NCI-H446 treated with DMSO at 0.1 percent for 48 hours (cell line): ENCODE data around the gene SERPINA1.
"Not testable (repeated sequence)": the region's sequence is repeated elsewhere in the genome, so short reads cannot be mapped to it uniquely, and the experiment has no call there.

ENCODE experiments used
- DNase-seq: peaks from one replicate; lab custom pipeline; 2025; lab: John Stamatoyannopoulos, UW

The SERPINA1 gene

DNA sequence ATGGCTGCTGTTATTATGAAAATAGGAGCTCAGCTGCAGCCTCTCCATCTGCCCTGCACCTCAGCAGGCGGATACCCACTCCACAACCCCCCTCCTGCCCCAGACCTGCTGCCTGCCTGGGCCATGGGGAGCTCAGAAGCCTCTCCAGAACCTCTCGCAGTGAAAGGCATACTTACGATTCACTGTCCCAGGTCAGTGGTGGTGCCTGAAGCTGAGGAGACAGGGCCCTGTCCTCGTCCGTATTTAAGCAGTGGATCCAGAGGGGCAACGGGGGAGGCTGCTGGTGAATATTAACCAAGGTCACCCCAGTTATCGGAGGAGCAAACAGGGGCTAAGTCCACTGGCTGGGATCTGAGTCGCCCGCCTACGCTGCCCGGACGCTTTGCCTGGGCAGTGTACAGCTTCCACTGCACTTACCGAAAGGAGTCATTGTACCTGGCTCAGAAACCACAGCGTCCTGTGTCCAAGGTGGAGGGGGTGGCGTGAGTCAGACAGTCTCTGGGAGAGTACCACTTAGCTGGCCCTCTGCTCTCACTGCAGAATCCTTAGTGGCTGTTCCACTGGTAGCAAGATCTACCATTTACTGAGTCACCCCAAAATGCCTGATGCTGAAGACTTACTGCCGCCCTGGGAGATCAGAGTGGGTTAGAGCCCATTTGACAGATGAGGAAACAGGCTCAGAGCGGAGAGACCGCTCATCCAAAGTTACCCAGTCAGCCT lies at the start of gene SERPINA1:
TSS of gene SERPINA1 (minus strand) at position 219 of the 720 bp plus-strand sequence. CDS start 5,365 bp downstream, outside the sequence.
- DNase-seq, result no peak

DNA sequence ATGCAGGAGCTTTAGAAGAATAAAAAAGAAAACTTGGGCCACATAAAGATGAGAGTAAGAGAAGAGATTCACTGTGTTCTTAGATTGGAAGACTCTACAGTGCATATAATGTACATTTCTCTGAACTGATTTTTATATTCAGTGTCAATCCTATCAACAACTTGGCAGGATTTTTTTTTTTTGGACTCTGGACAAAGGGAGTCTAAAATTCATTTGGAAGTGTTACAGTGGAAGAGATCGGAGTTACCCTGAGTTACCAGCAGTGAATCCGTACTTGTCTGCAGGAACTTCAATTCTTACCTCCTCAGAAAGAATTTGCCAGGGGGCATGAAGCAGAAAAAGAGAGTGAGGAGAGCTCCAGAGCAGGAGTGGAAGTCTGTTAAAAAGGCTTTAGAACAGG lies 40.2 kb upstream of the SERPINA1 start:
- DNase-seq, result no peak

DNA sequence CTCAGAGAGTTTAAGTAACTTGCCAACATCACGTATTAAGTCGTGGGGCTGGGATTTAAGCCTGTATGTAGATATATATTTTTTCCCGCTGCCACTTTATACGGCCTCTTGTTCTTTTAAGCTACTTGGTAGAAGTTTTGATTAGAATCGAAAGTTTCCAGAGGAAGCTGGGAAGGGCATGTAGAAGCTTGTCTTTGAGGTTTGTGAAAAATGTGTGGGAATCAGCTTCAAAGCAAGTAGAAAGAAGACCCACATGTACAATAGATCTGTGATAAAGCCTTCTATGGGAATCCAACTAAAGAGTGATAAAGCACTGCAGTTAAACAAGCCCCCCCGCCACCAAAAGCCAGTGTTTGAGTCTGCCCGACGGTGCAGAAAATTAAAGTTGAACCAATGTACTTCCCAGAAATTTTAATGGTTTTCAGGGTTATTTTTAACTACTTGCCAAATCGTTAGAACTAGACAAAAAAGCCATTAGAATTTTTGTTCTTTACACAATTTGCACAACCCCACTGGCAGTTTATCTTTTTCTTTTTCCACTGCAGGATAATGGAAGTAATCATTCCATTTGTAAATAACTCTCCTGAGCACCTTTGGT lies 38.7 kb upstream of the SERPINA1 start:
- DNase-seq, result no peak

DNA sequence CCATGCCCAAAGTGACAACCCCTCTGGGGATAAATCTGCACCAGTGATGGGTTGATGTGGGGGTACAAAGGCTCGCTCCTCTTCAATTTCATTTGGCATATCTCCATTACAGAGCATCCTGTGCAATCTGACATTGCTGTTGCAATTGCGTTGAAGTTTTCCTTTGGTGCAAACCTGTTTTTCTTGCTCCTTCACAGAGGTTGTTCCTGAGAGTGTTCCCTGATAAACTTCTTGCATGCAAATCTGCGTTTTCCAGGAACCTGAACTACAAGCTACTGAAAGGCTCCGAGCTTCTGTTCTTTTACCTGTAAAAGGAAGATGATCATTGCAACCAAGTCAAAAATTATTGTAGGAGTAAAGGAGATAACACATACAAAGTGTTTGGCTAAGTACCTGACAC lies 38.1 kb upstream of the SERPINA1 start:
- no peak for DNase-seq

DNA sequence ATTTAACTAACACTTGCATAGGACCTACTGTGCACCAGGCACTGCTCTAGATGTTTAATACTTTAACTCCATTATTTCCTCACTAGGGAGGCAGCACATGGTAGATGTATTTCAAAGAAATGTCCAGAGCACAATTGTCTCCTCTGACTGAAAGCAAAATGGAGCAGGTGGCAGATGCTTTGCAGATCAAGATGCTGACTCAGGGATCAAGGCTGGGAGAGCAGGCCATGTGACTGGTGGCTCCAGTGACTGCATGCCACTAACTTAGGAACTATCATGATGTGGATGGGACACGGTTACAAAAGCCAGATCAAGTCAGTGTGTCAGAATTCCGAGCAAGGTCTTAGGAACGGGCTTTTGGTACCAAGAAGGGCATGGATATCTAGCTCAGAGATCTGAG lies 36.0 kb upstream of the SERPINA1 start:
- no peak for DNase-seq

DNA sequence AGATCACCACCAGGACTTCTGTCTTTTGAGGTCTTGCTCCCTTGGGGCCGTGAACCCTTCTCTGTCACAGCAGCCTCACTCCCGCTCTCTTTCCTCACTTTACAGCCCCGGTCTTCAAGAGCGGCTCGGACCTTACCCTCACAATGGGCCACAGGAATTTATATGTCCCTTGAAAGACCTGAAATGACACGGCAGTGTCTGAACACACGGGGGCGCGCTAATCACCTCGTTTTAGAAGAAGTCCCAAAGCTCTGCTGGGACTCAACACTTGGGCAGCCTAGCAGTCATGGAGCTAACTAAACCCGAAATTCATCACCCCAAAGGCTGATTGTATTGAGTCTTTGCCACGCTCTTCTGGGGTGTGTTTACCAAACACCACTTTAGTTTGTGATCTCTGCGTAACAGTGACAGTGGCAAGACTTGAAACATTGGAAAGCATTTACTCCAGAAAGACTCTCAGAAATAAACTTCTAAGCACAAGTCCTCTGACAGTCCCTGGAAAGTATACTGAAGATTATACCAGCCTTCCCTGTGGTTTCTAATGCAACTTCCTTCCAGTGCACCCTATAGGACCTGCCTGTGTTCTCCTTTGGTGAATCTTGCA lies 35.2 kb upstream of the SERPINA1 start:
- DNase-seq, result no peak

DNA sequence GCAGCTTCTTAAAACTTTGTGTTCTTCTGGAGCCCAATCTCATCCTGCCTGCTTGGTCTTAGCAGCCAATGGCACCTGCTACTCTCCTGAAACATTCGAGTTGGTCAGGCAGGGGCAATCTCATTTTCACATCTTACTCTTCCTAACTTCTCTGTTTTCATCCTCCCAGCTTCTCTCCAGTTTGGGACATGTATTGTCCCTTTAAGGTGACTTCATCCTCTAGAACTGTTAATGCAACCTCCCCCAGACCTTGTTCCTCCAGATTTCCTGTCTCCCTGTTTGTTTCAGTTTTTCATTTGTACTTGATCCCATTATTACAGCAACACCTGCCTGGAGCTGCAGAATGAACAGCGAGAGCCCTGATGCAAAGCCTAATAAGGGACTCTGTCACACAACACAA lies 32.9 kb upstream of the SERPINA1 start:
- DNase-seq, result no peak

DNA sequence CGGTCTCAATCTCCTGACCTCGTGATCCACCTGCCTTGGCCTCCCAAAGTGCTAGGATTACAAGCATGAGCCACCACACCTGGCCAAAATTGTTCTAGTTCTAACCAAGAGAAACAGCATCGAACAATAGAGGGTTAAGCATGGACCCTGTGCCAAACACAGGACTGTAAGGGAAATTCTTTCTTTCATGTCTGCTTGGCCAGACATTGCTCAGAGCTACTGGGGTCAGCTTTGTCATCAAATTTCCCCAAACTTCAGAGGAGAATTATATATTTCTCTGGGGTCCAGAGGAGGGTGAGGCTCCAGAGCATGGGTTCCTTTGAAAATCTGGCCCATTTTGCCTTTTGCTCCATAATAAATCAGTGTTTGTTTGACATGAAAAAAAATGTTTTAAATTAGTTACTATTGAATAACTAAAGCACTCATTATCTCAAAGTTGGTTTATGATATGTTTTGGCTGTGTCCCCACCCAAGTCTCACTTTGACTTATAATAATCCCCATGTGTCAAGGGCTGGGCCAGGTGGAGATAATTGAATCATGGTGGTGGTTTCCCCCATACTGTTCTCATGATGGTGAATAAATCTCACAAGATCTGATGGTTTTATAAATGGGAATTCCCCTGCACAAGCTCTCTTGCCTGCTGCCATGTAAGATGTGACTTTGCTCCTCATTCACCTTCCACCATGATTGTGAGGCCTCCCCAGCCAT lies 29.2 kb upstream of the SERPINA1 start:
- DNase-seq, result not testable (repeated sequence)

DNA sequence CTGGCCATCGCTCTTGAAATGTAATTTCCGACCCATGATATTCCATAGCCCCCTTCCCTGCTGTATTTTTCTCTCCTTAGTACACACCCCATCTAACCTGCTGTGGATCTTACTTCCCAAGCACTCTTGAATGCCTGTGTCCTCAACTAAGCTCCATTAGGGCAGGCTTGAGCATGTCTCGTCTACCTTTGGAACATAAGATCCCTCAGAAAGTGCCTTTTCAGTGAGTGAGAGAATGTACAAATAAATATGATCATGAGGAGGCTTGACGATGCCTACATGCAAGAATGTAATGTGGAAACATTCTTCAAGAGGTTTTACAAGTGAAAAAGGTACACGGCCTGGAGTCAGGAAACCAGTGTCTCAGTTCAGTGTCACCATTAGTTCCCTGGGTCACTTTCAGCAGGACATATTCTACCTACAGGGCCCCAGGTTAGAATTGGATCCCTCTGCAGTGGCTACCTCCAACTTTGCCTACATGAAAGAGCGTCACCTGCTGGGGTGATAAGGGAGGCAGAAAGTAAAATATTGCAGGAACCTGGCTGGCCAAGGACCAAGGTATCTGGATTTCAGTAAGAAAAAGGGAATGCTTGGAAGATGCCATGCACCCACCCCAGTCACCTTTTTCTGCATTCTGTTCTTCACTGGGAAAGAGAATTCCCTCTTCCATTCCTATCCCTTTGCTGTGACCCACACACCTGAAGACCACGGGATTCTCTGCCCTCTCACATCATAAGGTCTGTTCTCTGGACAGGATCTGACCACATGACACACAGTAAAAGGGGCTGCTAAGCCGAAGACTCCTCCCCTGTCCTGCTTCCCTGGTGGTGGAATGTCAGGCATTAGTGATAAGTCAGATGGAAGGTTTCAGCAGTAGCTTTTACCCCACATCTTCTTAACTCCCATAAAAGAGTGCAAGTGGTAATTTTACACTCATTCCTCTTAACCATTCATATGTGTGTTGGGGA lies 24.6 kb upstream of the SERPINA1 start:
- no peak for DNase-seq

DNA sequence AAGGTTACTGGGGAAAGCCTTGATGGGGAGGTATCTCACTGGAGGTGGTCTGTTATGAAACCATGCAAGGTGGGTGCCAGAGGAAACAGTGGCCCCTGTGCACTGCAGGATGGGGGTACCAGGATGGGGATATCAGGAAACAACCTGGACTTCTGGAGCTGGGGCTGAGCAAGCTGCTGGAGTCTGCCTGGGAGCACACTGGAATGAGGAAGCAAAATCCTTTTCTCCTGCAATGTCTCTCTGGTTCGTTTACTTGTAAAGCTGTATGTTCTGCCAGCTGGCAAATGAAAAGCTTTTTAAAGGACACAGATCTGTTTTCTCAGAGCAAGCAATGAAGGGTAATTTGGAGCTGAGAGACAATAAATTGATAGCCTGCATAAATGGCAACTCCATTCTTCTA lies 23.2 kb upstream of the SERPINA1 start:
- no peak for DNase-seq

DNA sequence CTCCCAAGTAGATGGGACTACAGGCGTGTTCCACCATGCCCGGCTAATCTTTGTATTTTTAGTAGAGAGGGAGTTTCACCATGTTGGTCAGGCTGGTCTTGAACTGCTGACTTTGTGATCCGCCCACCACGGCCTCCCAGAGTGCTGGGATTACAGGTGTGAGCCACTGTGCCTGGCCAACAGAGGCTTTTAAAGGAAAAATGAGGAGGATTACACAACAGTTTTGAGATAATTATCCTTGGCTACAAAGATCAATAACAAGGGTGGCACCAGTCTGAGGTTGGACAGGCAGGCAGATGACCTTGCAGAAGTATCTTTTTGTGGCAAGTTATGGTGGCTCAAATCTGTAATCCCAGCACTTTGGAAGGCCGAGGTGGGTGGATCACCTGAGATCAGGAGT lies 21.0 kb upstream of the SERPINA1 start:
- not testable (repeated sequence) for DNase-seq

DNA sequence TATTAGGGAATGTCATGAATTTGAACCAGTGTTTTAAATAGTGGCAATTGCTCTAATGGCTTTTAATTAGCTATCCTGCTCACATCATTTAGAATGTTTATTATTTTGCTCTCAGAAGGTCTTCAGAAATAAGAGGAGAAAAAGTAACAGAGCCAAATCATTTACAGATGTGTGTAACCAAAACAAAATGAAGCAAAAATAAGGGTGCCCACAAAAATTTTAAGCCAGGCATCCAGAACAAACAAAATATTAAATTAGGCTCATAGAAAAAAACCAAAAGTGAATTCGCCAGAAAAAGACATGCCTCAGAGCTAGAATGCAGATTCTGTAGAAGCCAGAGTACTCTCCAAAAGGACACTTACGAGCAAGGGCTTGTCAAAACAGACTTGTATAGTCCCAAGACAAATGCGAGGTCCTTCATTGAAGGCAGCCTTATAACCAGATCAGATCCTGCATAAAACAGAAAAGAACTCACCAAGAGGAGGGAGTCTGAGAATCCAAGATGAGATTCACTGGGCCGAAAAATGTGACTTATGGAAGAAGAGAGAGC lies 20.2 kb upstream of the SERPINA1 start:
- DNase-seq, result no peak

DNA sequence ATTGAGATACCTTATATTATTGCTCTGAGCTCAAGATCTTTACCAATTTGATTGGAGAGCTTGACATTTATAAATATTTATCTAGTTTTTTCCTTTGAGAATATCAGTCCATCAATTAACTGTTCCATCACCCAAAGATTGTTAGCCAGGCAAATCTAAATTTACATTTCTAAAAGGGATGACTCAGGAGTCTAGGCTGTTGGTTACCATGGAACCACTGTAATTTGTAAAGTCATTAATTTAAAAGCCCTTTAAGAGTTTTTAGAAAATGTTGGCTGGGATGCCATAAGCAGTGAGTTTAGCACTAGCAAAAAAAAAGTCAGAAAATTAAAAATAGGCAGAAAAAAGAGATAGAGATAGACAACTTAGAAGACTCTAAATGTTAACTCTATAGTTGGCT lies 19.5 kb upstream of the SERPINA1 start:
- DNase-seq, result no peak

DNA sequence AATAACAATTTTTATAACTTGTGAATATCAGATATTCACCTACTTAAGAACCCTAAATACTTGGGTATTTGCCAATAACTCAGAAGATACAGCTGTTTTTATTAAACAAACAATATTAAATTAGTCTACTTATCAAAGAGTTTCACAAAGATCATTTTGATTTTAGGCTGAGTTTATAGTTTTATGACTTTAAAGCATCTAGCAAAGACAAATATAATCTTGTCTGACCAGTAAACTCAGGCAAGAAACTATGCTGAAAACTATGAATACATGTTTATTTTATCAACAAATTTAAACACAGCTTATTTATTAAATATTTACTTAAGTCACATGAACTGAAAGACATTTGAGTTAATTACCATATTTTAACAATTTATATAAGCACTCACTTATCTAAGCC lies 18.5 kb upstream of the SERPINA1 start:
- no peak for DNase-seq

DNA sequence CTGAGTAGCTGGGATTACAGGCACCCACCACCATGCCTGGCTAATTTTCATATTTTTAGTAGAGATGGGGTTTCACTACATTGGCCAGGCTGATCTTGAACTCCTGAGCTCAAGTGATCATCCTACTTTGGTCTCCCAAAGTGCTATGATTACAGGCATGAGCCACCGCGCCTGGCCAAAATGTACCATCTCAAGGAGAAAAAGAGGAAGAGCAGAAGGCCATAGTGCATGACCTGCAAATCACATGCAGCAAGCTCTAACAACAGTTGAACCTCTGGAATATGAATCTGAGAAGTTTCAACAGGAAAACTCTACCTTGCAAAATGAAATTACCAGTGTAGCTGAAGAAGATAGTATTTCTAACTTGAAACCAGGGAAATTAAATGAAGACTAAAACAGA lies 17.1 kb upstream of the SERPINA1 start:
- no peak for DNase-seq

DNA sequence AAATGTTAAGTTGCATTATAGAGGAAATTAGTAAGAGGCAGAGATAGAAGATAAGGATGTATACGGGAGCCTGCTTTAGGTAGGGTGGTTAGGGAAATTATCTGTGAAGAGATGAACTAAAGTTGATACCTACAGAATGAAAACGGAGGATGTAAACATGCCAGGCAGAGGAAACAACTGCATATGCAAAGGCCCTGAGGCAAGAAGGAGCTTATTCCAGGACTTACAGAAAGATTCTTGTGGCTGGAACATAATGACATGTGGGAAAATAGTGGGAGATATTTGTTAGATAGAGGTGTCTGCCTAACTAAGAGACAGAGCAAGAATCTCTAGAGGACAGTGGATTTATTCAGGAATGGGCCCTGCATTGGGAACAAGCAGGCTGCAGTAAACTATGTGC lies 16.2 kb upstream of the SERPINA1 start:
- no peak for DNase-seq

DNA sequence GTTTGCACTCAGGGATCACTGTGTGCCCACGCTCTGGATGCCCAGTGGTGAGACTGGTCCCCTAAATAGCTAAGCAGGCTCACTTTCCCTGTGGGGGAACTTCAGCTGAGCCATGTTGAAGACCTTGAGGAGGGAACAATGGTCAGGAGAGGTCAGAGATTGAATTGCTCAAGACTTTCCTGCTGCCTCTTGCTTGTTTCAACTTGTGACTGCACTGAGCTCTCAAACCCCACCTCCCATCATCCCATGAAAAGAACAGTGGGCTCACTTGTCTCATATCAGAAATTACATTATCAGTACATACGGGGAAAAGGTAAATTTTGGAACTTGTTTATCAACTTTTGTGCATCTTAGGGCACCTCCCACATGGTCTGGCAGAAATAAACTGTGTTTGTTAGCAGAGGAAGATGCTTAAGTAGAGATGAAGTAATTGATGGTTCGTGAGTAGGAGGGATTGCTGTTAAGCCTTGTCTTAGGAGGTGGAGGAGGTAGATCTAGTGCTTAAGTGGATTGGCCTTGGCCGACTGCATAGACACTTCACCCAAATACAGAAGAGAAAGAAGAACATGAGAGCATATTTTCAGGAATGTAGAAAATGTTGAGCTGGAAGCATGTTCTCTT lies 15.0 kb upstream of the SERPINA1 start:
- DNase-seq, result no peak

DNA sequence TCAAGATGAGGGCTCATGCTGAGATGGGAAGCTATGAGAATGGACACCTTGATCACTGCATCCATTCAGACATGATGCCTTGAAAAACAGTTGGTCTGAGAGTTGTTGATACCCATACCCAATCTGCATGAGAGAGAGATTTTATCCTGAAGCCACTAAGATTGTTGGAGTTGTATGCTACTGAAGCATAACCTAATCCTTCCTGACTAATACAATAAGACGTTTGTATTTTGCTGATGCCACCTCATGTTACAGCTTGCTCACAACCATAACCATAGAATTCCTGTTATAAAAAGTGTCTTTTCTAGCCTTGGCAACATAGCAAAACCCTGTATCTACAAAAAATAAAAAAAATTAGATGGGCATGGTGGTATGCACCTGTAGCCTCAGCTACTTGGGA lies 12.7 kb upstream of the SERPINA1 start:
- no peak for DNase-seq

DNA sequence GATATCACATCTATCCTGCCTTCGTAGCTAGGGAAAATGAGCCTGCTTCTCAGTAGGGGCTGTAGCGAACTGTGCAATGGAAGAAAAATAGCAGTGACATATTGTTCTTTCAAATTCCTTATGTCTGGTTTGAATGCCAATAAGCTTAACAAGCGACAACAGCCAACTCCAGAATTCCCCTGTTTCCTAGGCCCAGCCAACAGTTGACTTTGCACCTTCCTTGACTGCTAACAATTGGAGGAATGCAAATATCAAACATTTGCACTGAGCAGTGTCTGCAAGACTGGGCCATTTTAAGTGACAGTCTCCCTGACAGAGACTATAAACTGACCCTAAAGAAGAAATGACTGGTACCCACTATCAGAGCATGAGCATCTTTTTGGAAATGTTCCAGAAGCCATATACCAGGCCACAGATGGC lies 12.0 kb upstream of the SERPINA1 start:
- DNase-seq, result no peak

DNA sequence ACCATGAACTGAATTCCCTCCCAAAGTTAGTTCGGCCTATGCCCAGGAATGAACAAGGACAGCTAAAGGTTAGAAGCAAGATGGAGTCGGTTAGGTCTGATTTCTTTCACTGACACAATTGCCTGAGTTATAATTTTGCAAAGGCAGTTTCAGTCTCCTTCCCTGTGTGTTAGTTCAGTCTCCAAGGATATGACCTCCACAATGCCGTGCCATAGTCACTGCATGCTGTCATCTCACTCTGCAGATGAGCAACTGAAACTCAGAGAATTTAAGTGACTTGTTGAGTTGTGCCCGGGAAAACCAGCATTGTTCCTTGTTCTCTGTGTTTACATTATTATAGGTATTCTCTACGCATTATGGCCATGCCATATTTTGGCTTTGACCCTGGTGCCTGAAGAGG lies 10.1 kb upstream of the SERPINA1 start:
- DNase-seq, result no peak

DNA sequence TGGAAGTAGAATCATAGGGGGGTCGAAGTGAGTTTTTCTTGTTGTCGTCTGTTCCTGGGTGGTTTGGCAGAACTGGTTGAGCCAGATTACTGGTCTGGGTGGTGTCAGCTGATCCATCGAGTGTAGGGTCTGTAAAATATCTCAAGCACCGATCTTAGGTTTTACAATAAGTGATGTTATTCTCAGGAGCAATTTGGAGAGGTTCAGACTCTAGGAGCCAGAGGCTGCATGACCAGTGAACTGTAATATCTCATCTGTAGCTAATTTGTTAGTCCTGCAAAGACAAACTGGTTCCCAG lies 9.7 kb upstream of the SERPINA1 start:
- DNase-seq, result no peak
